A172 (cell line): ENCODE measurements around the gene GALK2. TPM values are rescaled to one million over a fixed set of nuclear protein-coding genes. Genes with fewer than 3 reads are reported as not detected.
"Not testable (repeated sequence)": the region's sequence is repeated elsewhere in the genome, so short reads cannot be mapped to it uniquely, and the experiment has no call there.

Source experiments
- DNase-seq: peaks from one replicate; pipeline ENCODE4 v3.0.0-alpha.2; 2015; ENCODE audit warnings: low spot score
- total RNA-seq: library from RNA; depleted of rRNA; stranded (reverse); fragments of >200 nt; shearing (Covaris generic); gene quantifications from 2 replicates; pipeline ENCODE4 v1.2.3, GENCODE V29; 2014

Gene GALK2
- total RNA-seq, 1 experiment from 2014 or later: 25.7 TPM

DNA sequence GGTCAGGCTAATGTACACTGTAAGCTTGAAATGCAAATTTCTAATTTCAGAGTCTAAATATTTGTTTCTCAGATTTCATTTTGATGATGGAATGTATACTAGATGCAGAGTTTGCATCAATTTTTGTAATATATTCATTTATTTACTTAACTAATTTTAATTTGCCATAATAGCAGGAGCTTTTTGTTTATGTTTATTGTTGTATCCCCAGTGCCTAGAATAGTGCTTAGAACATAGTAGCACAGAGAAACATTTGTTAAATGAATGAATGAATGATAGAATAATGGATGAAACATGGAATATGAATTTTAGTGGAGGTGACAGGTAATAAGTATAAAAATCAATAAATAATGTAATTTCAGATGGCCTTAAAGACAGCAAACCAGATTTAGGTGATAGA, 5.2 kb upstream of the GALK2 start:
- no peak for DNase-seq

DNA sequence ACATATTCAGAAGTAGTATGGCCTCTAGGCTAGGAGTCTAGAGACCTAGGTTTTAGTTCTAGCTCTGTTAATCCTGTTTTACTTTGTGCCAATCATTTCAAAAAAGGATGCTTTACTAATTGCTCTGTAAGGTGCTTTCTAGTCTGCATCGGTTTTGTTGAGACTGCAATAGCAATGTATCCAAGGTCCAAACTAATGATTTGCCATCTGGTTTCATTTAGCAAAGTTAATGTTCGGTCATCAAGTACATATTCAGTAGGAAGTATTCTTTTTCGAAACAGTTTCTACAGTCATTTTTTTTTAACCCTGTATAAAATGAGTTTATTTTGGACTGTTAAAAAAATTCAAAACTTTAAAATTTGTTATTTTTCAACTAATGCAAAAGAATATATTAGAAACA, 2.0 kb upstream of the GALK2 start:
- no peak for DNase-seq

DNA sequence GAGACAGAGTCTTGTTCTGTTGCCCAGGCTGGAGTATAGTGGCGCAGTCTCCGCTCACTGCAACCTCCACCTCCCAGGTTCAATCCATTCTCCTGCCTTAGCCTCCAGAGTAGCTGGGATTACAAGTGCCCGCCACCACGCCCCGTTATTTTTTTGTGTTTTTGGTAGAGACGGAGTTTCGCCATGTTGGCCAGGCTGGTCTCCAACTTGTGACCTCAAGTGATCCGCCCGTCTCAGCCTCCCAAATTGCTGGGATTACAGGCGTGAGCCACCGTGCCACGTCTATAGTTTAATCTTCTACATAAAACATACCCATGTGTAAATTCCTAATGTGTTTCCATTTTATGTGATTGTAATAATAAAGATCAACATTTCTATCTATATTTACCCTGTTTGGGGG, 1.7 kb downstream of the GALK2 start:
- no peak for DNase-seq

DNA sequence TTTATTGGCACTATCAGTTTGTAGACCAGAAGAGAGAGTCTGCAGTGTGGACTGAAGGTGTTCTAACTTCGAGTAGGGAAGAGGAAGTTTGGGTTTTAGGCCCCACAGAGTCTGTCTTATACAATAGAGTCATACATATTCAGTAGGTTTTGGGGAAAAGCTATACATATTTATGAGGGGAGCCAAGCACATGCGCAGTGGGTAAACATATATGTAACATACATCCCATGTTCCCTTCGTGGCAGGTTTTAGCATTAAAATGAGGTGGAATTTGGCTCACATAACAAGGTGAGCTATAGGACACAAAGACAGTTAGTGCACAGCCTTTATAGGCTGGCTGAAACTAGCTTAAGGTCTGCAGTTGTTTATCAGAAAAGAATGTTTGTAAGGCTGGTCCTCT, 4.9 kb downstream of the GALK2 start:
- no peak for DNase-seq

DNA sequence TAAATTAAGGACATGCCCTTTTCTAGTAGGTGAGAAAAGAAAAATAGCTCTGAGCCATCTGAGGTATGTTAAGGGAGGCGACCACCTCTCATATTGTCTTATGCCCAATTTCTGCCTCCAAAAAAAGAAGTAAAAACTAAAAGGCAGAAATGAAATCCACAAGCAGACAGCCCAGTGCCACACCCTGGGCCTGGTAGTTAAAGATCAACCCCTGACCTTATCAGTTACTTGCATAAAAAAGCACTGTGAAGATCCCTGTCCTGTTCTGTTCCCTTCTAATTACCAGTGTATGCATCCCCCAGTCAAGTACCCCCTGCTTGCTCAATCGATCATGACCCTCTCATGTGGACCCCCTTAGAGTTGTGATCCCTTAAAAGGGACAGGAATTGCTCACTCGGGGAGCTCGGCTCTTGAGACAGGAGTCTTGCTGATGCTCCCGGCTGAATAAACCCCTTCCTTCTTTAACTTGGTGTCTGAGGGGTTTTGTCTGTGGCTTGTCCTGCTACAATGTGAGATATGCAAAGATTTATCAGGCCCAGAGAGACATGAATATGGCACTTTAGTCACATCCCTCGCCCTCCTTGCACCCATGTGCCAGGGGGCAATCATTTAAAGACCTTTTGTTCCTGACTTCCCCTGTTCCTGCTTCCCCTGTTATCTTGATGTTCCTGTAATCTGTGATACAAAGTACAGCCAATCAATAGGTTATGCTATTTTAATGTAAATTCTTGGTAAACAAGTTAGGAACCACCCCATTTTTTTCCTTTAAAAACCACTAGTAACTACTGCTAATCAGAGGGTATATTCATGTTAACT, 5.7 kb downstream of the GALK2 start:
- not testable (repeated sequence) for DNase-seq

DNA sequence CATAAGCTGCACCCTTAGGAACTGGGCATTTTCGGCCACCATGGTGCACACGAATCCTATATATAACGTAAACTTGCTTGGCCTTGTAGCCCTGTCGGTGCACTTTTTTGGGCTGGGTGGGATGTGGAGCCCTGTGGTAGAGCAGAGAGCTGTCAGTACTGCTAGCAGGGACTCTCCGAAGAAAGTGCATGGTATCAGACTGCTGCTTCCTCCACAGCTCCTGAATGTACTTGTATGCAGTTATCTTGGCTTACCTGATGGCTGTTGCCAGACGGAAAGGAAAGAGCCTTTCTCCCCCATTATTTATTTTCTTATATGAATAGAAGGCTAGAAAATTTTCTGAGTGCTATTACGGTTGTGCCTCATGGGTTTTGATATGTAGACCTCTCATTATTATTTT, 8.4 kb downstream of the GALK2 start:
- DNase-seq: no peak

DNA sequence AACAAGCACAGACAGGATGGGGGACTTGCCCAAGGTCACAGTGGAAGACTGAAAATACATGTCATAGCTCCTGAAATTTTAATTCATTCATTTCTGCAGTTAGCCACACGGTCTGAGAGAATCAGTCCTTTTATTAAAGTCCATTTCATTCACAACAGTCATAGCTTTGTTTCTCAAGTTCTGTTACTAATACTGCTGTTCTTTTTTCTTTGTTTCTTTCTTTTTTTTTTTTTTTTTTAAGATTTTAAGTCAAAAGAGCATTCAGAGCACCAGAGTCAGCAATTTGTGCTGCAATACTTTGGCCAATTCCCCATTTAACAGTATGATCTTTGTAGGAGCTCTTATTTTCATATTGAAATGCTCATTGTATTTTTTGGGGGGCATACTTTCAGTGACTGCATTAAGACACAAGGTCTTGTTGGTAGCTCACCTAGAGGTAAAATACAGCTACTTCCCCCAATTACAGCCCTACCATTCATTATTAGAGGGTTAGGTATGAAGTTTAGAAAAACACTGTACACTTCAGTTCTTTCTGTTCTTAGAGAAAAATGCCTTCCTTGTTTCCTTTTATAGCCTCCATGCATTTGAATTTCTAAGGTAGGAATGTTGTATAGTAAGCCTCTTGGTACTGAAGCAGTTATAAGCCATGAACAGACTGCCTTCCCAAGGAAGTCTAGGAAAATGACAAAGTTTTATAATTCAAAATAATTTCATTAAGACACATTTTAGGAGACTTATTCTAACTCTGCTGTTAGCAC, 9.6 kb downstream of the GALK2 start:
- no peak for DNase-seq

DNA sequence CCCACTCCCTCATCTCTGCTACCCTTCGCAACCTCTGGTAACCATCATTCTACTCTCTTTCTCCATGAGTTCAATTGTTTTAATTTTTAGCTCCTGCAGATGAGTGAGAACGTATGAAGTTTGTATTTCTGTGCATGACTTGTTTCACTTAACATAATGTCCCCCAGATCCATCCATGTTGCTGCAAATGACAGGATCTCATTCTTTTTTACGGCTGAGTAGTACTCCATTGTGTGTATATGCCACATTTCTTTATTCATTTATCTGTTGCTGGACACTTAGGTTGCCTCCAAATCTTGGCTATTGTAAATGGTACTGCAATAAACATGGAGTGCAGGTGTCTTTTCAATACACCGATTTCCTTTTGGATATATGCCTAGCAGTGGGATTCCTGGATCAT, 12.1 kb downstream of the GALK2 start:
- DNase-seq: no peak

DNA sequence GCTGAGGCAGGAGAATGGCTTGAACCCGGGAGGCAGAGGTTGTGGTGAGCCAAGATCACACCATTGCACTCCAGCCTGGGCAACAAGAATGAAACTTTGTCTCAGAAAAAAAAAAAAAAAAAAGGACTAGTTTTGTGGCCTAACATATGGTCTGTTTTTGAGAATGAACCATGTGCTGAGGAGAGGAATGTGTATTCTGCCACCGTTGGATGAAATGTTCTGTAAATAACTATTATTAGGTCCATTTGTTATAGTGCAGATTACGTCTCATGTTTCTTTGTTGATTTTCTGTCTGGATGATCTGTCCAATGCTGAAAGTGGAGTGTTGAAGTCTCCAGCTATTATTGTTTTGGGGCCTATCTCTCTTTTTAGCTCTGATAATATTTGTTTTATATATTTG, 13.7 kb downstream of the GALK2 start:
- not testable (repeated sequence) for DNase-seq

DNA sequence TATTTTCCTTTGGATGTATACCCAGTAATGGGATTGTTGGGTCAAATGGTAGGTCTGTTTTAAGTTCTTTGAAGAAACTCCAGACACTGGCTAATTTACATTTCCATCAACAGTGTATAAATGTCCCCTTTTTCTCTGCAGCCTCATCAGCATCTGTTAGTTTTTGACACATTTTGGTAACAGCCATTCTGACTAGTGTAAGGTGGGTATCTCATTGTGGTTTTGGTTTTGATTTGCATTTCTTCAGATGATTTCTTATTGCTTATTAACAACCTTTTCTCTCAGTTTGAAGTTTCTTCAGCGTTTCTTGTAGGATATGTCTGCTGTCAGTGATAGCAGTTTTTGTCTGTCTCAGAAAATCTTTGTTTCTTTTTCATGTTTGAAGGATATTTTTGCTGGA, 15.4 kb downstream of the GALK2 start:
- DNase-seq: no peak

DNA sequence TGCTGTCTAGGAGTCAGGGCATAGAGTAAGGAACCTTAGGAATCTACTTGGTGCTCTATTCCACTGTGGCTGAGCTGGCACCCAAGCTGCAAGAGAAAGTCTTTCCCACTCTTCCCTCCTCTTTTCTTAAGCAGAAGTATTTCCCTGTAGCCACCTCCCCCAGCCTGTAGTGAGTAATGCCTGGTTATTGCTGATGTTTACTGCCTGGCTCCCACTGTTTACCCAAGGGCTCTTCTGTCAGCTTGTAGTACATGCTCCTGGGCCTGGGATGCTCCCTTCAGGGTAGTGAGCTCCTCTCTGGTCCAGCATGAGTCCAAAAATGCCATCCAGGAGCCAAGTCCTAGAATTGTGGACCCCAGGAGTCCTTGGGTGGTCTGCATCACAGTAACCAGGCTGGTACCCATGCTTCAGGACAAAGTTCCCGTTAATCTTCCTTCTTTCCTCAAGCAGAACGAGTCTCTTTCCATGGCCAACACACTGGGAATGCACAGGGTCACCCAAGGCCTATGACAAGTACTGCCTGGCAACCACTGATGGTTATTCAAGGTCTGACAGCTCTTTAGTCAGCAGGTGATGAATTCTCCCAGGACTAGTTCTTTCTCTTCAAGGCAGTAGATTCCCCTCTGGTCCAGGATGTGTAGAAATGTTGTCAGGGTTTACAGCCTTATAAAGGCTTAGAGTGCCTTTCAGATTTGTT, 17.6 kb downstream of the GALK2 start:
- peak; percentile 2 for DNase-seq

DNA sequence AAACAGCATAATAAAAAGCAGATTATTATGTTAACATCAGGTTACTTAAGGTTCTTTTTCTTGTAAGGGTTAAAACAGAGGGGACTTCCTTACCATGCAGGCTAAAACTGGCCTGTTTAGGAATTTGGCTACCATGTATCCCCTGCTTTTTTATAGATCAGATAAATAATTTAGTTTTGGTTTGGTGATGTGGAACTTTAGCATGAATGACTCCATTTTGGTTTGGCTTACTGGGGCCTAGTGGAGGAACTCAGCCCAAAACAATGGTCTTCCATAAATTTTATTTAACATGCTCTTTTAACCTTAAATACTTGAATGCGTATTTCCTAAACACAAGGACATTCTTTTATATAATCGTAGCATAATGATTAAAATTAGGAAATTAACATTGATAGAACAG, 18.9 kb downstream of the GALK2 start:
- DNase-seq: no peak

DNA sequence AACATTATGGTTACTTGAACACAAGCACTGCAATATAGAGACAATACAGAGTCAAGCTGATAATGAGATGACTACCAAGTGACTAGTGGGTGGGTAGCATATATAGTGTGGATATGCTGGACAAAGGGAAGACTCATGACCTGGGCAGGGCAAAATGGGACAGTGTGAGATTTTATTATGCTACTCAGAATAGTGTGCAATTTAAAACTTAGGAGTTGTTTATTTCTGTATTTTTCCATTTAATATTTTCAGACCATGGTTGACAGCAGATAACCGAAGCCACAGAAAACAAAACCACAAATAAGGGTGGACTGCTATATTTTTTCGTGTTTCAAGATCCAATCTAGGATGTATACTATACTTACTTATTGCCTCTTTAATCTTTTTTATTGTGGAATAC, 19.6 kb downstream of the GALK2 start:
- no peak for DNase-seq

DNA sequence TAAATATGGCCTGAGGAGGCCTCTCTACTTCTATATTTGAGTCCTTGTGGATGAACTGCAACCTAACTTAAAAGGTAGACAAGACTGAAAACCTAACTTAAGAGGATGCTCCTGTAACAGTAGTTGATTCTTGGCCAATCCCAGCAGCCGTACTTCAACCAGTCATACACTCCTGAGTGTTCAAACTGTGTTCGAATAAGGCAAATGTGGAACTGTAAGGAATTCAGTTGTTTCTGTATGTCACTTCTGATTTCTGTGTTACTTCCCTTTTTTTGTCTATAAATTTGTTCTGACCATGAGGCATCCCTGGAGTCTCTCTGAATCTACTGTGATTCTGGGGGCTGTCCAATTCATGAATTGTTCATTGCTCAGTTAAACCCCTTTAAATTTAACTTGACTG, 20.5 kb downstream of the GALK2 start:
- DNase-seq: no peak

DNA sequence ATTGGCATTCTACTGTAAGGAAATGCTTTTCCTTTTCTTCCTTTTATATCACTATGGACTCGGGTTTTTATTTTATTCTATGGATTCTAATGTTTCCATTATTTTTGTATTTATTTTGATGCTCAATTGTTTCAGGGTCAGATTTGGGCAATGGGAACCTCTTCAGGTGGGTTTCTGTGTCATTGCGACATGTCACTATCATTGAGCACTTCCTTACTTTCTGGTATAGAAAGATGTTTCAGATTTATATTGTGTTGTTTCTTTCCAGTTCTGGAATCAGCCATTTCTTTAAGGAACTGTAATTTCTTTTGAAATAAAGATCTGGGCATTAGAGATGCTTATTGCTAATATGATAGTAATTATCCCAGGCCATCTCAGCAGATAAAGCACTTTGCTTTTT, 21.8 kb downstream of the GALK2 start:
- DNase-seq: no peak

DNA sequence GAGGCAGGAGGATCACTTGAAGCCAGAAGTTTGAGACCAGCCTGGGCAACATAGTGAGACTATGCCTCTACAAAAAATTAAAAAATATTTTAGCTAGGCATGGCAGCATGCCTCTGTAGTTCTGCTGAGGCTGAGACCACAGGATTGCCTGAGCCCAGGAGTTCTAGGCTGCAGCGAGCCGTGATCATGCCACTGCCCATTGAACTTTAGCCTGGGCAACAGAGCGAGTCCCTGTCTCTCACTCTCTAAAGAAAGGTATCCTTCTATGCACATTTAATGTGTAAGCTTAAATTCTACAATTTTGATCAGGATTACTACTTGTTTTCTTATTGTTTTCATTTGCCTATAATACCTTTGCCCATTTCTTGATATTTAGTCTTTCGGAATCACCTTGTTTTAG, 26.8 kb downstream of the GALK2 start:
- DNase-seq: no peak

DNA sequence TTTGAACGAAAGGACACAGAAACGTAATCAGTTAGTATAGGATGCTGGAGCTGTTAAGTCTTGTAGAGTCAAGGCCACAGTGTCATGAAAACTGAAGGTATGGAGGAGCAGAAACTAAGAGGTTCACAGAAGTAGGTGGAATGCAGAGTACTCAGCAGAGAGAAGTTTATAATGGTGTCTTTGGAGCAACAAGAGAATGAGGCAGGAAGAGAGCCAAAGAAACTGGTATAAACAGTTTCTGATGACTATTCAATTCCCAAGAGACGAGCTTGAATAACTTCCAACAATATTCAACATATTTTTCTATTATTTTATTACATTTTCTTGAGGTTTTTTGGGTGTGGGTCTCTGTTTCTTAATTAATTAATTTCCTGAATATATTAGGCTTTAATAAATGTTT, 29.6 kb downstream of the GALK2 start:
- no peak for DNase-seq

DNA sequence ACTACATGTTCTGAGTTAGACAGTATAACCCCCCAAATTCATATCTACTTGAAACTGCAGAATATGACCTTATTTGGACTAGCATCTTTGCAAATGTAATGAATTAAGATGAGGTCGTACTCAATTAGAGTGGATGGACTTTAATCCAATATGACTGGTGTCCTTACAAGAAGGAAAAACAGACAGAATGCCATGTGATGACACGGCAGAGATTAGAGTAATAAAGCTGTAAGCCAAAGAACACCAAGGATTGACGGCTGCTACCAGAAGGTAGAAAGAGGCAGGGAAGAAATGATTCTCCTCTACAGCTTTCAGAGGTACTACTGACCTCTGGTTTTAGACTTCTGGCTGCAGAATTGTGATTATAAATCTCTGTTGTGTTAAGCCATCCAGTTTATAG, 30.3 kb downstream of the GALK2 start:
- no peak for DNase-seq

DNA sequence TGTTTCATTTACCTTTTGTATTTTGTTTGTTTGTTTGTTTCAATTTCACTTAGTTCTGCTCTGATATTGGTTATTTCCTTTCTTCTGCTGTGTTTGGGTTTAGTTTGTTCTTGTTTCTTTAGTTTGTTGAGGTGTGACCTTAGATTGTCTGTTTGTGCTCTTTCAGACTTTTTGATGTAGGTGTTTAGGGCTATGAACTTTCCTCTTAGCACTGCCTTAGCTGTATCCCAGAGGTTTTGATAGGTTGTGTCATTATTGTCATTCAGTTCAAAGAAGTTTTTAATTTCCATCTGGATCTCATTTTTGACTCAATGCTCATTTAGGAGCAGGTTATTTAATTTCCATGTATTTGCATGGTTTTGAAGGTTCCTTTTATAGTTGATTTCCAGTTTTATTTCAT, 38.1 kb downstream of the GALK2 start:
- not testable (repeated sequence) for DNase-seq

DNA sequence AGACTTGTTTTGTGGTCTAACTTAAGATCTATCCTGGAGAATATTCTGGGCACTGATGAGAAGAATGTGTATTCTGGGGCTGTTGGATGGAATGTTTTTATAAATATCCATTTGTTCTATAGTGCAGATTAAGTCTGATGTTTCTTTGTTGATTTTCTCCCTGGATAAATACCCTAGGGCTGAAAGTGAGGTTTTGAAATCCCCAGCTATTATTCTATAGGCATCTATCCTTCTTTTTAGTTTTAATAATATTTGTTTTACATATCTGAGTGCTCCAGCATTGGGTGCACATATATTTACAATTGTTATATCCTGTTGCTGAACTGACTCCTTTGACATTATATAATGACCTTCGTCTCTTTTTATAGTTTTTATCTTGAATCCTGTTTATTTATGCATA, 42.9 kb downstream of the GALK2 start:
- no peak for DNase-seq

DNA sequence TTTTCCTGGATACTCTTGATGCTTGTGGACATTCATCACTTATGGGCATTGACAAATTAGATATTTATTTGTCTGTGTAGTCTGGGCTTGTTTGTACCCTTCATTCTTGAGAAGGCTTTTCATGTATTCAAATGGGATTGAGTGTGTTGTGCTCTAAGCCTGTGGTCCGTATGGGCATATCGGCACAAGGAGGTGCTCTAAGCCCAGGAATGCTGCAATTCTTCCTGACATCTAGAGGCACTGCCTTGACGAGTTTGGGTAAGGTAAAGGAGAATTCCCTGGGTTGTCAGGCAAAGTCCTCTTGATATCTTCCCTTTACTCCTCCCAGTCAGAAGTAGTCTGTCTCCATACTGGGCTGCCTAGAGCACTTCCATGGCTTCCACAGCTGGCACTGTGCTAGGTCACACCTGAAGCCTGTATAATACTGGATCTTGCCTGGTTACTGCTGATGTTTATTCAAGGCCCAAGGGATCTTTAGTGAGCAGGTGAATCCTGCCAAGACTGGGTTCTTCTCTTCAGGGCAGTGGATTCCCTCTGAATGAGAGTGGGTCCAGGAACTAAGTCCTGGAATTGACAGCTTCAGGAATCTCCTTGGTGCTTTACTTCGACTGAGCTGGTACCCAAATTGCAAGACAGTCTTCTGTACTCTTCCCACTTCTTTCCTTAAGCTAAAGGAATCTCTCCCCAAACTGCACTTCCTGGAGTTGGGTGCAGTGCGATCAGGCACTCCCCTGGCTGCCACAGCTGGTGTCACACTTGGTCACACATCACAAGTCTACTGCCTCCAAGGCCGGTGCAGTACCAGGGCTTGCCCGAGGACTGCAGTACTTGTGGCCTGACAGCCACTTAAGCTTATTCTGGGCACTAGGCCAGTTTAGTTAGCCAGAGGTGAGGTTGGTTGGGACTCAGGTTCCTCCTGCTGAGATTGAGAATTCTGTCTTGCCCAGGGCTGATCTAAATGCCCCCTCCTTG, 46.0 kb downstream of the GALK2 start:
- peak; percentile 11 for DNase-seq
